HepG2 (cell line): ENCODE measurements around the gene MAN2B2. TPM values are rescaled to one million over a fixed set of nuclear protein-coding genes. Genes with fewer than 3 reads are reported as not detected.

Source experiments
- ATAC-seq: fragments of 200-7000 bp; cut with Tn5 transposase; 3 replicates; pipeline ENCODE4 v1.9.1; 2020; ENCODE audit warnings: mild to moderate bottlenecking, moderate library complexity
- BruUV-seq: library from RNA; stranded (reverse); fragments of 400-500 nt; replicated peaks from 2 replicates; lab custom pipeline; 2021; lab: Mats Ljungman, UMichigan
- CTCF ChIA-PET: fragments of 300-600 bp; formaldehyde crosslinking; extraction: SDS; loops from one replicate; lab custom pipeline; 2021; ENCODE audit warnings: low total read pairs, inconsistent platforms, low intra/inter-chr PET ratio; lab: Yijun Ruan, JAX
- POLR2A ChIA-PET: fragments of 350-600 bp; sonication (Branson Sonifier 250); formaldehyde crosslinking; loops from one replicate; lab custom pipeline; 2020; ENCODE audit warnings: antibody characterized with exemption, inconsistent platforms; lab: Yijun Ruan, JAX
- DNase-seq: peaks from one replicate; pipeline ENCODE4 v3.0.0-alpha.2; 2015; ENCODE audit warnings: low spot score
- FAIRE-seq: peaks from 3 replicates; lab custom pipeline; 2011; peaks lifted over from hg19 to GRCh38; lab: Jason Lieb, UNC
- H2AFZ ChIP-seq: one replicate; pipeline ENCODE4 v1.6.1; 2011; ENCODE audit warnings: low read length, inconsistent platforms
- H3K27ac ChIP-seq: fragments of 300-600 bp; 3 replicates; pipeline ENCODE4 v1.8.0; 2011; ENCODE audit warnings: mixed run types, mild to moderate bottlenecking, mixed read lengths, low read length, inconsistent platforms; ENCODE audit not compliant: insufficient read depth; ENCODE audit errors: extremely low read length
- H3K27me3 ChIP-seq, 2 experiments: fragments of 200-600 bp in 1 of 2; 2 replicates in 1 of 2; 3 replicates in 1 of 2; pipeline versions ENCODE4 v1.6.0 to v1.8.0; 2011; ENCODE audit warnings: low read length in 2 of 2, mild to moderate bottlenecking in 2 of 2, moderate library complexity in 2 of 2, inconsistent platforms in 1 of 2; ENCODE audit not compliant: insufficient read depth in 2 of 2, control insufficient read depth in 1 of 2
- H3K36me3 ChIP-seq, 2 experiments: fragments of 200-600 bp in 1 of 2; replicated peaks in 1 of 2; 2 replicates in 1 of 2; 3 replicates in 1 of 2; pipeline versions ENCODE4 v1.5.1 to v1.8.0; 2011; ENCODE audit warnings: low read length in 2 of 2, inconsistent platforms in 1 of 2; ENCODE audit not compliant: insufficient read depth in 2 of 2, control insufficient read depth in 1 of 2
- H3K4me1 ChIP-seq: 2 replicates; pipeline ENCODE4 v1.5.1; 2012; ENCODE audit warnings: low read length, inconsistent platforms; ENCODE audit not compliant: insufficient read depth
- H3K4me2 ChIP-seq: 2 replicates; pipeline ENCODE4 v1.6.0; 2011; ENCODE audit warnings: low read depth, low read length, inconsistent platforms
- H3K4me3 ChIP-seq, 3 experiments: fragments of 200-600 bp in 1 of 3; sonication (generic), shearing (Covaris generic) in 1 of 3; replicated peaks in 1 of 3; 2 replicates each; pipeline ENCODE4 v1.5.1; 2011 to 2016; ENCODE audit warnings: low read length in 3 of 3, inconsistent platforms in 2 of 3, low read depth in 2 of 3, mild to moderate bottlenecking in 2 of 3, control low read depth in 1 of 3, mixed read lengths in 1 of 3; ENCODE audit not compliant: insufficient read depth in 1 of 3
- H3K79me2 ChIP-seq: one replicate; pipeline ENCODE4 v1.6.1; 2011; ENCODE audit warnings: low read length, inconsistent platforms; ENCODE audit not compliant: insufficient read depth
- H3K9ac ChIP-seq: 2 replicates; pipeline ENCODE4 v1.6.0; 2011; ENCODE audit warnings: mild to moderate bottlenecking, low read depth, low read length, inconsistent platforms; ENCODE audit not compliant: insufficient read depth
- H3K9me3 ChIP-seq: 2 replicates; pipeline ENCODE4 v1.5.1; 2012; ENCODE audit warnings: mild to moderate bottlenecking, low read length
- H4K20me1 ChIP-seq: 2 replicates; pipeline ENCODE4 v1.6.0; 2011; ENCODE audit warnings: inconsistent platforms, mild to moderate bottlenecking, low read length, moderate library complexity; ENCODE audit not compliant: insufficient read depth
- BRF2 ChIP-seq: sonication (generic); formaldehyde crosslinking; IDR thresholded peaks from 2 replicates; pipeline ENCODE4 v1.8.1; 2022; ENCODE audit warnings: mild to moderate bottlenecking, missing genetic modification reagents
- ELF4 ChIP-seq: sonication (generic); formaldehyde crosslinking; IDR thresholded peaks from 2 replicates; pipeline ENCODE4 v1.5.0; 2020; ENCODE audit warnings: missing genetic modification reagents, mild to moderate bottlenecking, moderate library complexity, borderline replicate concordance
- NFATC3 ChIP-seq: sonication (generic); formaldehyde crosslinking; IDR thresholded peaks from 2 replicates; pipeline ENCODE4 v1.5.1; 2020; ENCODE audit warnings: mild to moderate bottlenecking, missing genetic modification reagents
- NFKBIZ ChIP-seq: IDR thresholded peaks from 2 replicates; pipeline ENCODE4 v1.6.1; 2018; ENCODE audit warnings: missing genetic modification reagents, missing compliant biosample characterization
- NFYC ChIP-seq: IDR thresholded peaks from 2 replicates; pipeline ENCODE4 v1.6.1; 2016; ENCODE audit warnings: missing genetic modification reagents, missing compliant biosample characterization
- POGK ChIP-seq: sonication (generic); formaldehyde crosslinking; conservative IDR thresholded peaks from 2 replicates; pipeline ENCODE4 v1.8.0; 2022; ENCODE audit warnings: mild to moderate bottlenecking, moderate library complexity, missing genetic modification reagents
- POLR2G ChIP-seq: fragments of 200-400 bp; formaldehyde crosslinking; IDR thresholded peaks from 2 replicates; pipeline ENCODE4 v1.6.1; 2018; ENCODE audit warnings: mild to moderate bottlenecking, low read depth, low read length, moderate library complexity
- PRDM4 ChIP-seq: sonication (generic); formaldehyde crosslinking; IDR thresholded peaks from 2 replicates; pipeline ENCODE4 v1.9.0; 2021; ENCODE audit warnings: missing genetic modification reagents, borderline replicate concordance
- PTBP1 ChIP-seq: fragments of 200-400 bp; formaldehyde crosslinking; IDR thresholded peaks from 2 replicates; pipeline ENCODE4 v1.6.1; 2018; ENCODE audit warnings: low read length, low read depth; ENCODE audit not compliant: poor library complexity, severe bottlenecking
- ZNF567 ChIP-seq: sonication (generic); formaldehyde crosslinking; IDR thresholded peaks from 2 replicates; pipeline ENCODE4 v1.8.1; 2023; ENCODE audit warnings: mild to moderate bottlenecking, missing genetic modification reagents, borderline replicate concordance
- ZNF704 ChIP-seq: sonication (generic); formaldehyde crosslinking; IDR thresholded peaks from 2 replicates; pipeline ENCODE4 v1.8.1; 2023; ENCODE audit warnings: mild to moderate bottlenecking, inconsistent platforms, moderate library complexity, missing genetic modification reagents, borderline replicate concordance
- WGBS: methylation state at CpG from one replicate; pipeline ENCODE4 v1.1.6; 2017; ENCODE audit warnings: low lambda C conversion rate; 5-methylcytosine and 5-hydroxymethylcytosine counted together
- in situ Hi-C: cut with HindIII; loops from 2 replicates; pipeline ENCODE4 v1.10.0; 2017; ENCODE audit warnings: low pct_unique_long_range_greater_than_20kb; ENCODE audit not compliant: extremely low pct_ligation_motif_present
- intact Hi-C: fragments of 100-400 bp; cut with micrococcal nuclease; formaldehyde crosslinking; loops from one replicate; pipeline ENCODE4 v1.10.0; 2022; ENCODE audit not compliant: unreplicated experiment
- polyA plus RNA-seq, 8 experiments: library from polyadenylated mRNA; depleted of rRNA in 3 of 8; stranded (reverse) in 7 of 8; unstranded in 1 of 8; fragments of >200 nt; fragmentation: Illumina TruSeq in 4 of 8; extraction: Trizol in 4 of 8; gene quantifications; 2 replicates each; pipeline versions ENCODE4 v1.2.1 to v1.2.3, GENCODE V29; 2011 to 2016; ENCODE audit warnings: low read depth in 4 of 8, missing spikeins in 1 of 8, mixed read lengths in 1 of 8; ENCODE audit not compliant: insufficient read depth in 1 of 8
- total RNA-seq, 5 experiments: library from RNA; depleted of rRNA; stranded (reverse); fragments of >200 nt; fragmentation: Illumina TruSeq; extraction: Trizol; gene quantifications; 2 replicates each; pipeline ENCODE4 v1.2.3, GENCODE V29; 2016; ENCODE audit warnings: low read depth in 1 of 5
- TF ChIP-seq, protein P1 (sequence below): sonication (generic); formaldehyde crosslinking; IDR thresholded peaks from 2 replicates; pipeline ENCODE4 v1.8.0; 2022; ENCODE audit warnings: mild to moderate bottlenecking, missing genetic modification reagents, moderate library complexity
- TF ChIP-seq, protein P2 (sequence below): fragments of 450-650 bp; IDR thresholded peaks from 2 replicates; pipeline ENCODE4 v1.6.1; 2017

The MAN2B2 gene
- total and polyA plus RNA-seq, 2 of the 13 experiments (the other 11 are each of a cell fraction or from before 2014, with no cell fraction given): 4.8 to 5.4 TPM

DNA sequence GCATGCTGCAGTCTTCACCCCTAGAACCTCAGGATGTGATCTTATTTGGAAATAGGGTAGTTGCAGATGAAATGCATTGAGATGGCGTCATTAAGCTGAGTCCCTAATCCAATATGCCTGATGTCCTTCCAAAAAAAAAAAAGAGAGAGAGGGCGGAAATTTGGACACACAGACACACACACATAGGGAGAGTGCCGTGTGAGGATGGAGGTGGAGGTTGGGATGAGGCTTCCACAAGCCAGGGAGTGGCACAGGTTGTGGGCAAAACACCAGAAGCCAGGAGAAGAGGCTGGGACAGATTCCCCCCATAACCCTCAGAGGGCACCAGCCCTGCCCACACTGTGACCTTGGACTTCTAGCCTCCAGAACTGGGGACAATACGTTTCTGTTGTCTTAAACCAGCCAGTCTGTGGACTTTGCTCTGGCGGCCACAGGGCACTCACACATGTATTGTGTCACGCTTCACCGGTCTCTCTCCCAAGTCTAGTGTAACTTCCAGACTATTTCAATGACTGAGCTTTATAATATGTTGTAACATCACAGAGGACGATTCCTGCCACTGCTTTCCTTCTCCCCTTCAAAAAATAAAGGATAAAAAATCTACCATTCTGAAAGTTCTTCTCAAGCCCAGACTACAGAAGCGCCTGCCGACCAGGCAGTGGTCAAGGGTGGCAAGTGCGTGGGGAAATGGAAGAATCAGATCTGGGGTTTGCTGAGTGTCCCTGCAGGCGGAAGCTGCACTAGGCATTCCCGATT, 35.8 kb upstream of the MAN2B2 start:
- Histone ChIP-seq H3K79me2 (no peaks in the 10 kb centered on the region), H4K20me1 (no peaks in the 10 kb centered on the region), H3K36me3 (no peaks in the 10 kb centered on the region), H3K27ac (peak overlapping the region; percentile 28), H2AFZ (no peak overlapping the region), H3K4me2 (peak overlapping the region; percentile 80), H3K9me3 (no peaks in the 10 kb centered on the region), H3K4me3 (peak overlapping the region in 2 of 3 experiments; percentile 6 to 52; a peak in 2 of 6 replicates), H3K4me1 (peaks cover 28% of the 10 kb centered on the region), H3K27me3 (peaks cover 0 to 10% of the 10 kb centered on the region in 2 experiments; a peak in 2 of 5 replicates), H3K9ac (no peak overlapping the region; the same call in 1 of the 2 replicates)
- DNase-seq (peak; percentile 85), ATAC-seq (peak; percentile 82), FAIRE-seq (peak; percentile 68)
- ChIA-PET POLR2A (interaction anchor here (0.9 to 1.5 kb wide), 2 partner anchors 11 to 36 kb away, joined by 3 to 4 read pairs; partner anchors contain the start of gene MAN2B2), CTCF (no interaction called here)
- intact Hi-C loops: no loop called here
- no TSS peak for BruUV-seq
- in situ Hi-C loops: no loop called here
- 7% methylated on average over 13 of the region's 13 CpGs for WGBS
- TF ChIP-seq ZNF567 (CRISPR knock-in tag) (no peak), NFATC3 (CRISPR knock-in tag) (no peak), POGK (no peak), NFYC (CRISPR knock-in tag) (no peak), PTBP1 (no peak), POLR2G (no peak), PRDM4 (CRISPR knock-in tag) (no peak), ELF4 (CRISPR knock-in tag) (no peak), BRF2 (CRISPR knock-in tag) (no peak), NFKBIZ (CRISPR knock-in tag) (no peak), ZNF704 (CRISPR knock-in tag) (no peak)
- TF ChIP-seq, protein P1, sequence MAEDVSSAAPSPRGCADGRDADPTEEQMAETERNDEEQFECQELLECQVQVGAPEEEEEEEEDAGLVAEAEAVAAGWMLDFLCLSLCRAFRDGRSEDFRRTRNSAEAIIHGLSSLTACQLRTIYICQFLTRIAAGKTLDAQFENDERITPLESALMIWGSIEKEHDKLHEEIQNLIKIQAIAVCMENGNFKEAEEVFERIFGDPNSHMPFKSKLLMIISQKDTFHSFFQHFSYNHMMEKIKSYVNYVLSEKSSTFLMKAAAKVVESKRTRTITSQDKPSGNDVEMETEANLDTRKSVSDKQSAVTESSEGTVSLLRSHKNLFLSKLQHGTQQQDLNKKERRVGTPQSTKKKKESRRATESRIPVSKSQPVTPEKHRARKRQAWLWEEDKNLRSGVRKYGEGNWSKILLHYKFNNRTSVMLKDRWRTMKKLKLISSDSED: no peak
- TF ChIP-seq, protein P2, sequence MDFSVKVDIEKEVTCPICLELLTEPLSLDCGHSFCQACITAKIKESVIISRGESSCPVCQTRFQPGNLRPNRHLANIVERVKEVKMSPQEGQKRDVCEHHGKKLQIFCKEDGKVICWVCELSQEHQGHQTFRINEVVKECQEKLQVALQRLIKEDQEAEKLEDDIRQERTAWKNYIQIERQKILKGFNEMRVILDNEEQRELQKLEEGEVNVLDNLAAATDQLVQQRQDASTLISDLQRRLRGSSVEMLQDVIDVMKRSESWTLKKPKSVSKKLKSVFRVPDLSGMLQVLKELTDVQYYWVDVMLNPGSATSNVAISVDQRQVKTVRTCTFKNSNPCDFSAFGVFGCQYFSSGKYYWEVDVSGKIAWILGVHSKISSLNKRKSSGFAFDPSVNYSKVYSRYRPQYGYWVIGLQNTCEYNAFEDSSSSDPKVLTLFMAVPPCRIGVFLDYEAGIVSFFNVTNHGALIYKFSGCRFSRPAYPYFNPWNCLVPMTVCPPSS: no peak
